HG03196 (cell line): ENCODE data around the gene CLEC2B.

ENCODE experiments used
- ATAC-seq: cut with Tn5 transposase; IDR thresholded peaks from one replicate; pipeline ENCODE4 v1.9.1; 2021; ENCODE audit not compliant: unreplicated experiment

CLEC2B gene

DNA sequence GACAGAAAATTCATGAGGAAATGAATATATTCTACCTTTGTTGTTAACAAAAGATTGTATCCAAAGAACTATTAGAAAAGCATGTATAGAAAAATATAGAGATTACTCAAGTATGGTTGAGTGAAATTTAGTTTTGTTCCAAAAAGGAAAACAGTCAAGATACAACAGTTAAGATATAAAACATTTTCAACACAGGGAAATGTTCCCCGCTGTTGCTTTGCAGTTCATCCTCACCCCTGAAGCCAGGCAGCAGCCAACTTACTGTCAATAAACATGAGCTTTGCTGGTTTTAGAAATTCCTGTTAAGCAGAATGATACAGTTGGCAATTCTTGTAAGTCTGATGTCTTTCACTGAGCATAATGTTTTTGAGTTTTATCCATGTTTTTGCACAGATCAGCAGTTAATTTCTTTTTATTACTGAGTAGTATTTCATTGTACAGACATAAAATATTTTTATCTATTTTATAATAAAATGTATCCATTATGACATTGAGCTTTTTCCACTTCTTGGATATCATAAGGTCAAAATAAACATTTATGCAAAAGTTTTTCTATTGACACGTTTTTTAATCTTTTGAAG lies 1.2 kb upstream of the CLEC2B start:
- ATAC-seq: no peak

DNA sequence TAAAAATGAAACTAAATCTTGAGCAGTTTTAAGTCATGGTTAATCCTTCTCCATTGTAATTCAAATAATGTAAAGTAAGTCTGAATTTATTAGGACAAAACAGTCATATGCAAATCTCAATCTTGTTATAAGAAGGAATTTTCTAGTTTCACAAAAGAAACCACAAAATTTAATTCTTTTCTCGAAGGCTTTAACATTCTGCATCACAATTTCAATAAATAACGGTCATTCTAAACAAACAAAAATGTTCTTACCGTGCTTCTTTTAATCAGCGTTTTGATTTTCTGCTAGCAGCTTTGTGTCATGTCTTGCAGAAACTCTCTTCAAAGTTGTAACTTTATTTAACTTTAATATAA lies 225 bp downstream of the CLEC2B start:
- ATAC-seq: no peak

DNA sequence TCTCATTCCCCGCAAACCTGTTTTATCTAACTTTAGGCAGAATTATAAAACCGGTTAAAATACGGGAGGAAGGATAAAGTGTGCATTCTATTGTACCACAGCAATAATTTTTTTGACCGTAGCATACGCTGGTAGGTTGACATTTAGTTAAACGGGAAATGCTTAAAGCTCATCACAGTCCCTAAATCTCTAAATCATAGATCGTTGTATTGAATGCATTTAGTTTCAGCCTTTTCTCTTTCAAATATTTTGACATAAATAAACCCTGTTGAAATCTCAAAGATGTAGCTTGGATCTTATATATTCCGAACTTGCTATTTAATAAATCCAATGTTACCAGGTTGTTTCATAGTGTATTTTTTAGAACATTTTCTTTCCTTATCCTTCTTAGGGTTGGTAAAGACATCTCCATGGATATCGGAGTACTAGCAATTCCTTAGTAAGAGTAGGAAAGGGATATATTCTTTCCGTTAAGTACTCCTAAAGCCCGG lies 798 bp downstream of the CLEC2B start:
- no peak for ATAC-seq

DNA sequence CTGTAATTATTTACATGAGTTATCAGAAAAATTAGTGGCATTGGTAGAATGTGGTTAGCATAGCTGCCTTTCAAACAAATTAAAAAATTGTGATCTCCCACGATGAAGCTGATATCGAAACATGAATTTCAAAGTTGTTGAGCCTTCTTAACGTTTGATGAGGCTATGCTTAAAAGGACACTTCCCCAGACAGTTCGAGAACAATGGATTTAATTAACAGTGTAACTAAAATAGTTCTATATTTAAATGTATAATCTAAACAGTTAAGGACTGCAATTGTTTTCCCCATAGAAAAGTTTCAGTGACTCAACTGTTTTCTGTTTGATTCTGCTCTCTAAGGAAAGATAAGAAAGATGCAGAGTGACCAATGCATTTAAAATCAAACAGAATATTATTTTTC lies 1.6 kb downstream of the CLEC2B start:
- no peak for ATAC-seq

DNA sequence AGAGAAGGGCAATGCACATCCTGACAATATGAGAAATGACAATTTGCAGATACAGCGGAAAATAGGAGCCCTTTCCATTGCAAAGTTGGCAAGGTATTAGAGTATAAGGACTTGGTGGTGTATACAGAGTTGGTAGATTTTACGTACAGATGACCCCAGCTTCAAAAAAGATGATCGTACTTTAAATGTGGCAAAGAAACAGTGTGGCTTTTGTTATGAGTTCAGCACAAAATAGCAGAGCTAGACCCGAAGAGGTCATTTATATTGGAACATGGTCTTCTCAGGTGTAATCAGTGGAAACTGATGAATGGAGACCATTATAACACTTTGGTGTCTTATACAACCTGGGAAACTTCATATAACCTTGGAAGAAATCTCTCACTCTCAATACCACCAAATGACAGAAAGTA lies 2.3 kb downstream of the CLEC2B start:
- ATAC-seq: no peak

DNA sequence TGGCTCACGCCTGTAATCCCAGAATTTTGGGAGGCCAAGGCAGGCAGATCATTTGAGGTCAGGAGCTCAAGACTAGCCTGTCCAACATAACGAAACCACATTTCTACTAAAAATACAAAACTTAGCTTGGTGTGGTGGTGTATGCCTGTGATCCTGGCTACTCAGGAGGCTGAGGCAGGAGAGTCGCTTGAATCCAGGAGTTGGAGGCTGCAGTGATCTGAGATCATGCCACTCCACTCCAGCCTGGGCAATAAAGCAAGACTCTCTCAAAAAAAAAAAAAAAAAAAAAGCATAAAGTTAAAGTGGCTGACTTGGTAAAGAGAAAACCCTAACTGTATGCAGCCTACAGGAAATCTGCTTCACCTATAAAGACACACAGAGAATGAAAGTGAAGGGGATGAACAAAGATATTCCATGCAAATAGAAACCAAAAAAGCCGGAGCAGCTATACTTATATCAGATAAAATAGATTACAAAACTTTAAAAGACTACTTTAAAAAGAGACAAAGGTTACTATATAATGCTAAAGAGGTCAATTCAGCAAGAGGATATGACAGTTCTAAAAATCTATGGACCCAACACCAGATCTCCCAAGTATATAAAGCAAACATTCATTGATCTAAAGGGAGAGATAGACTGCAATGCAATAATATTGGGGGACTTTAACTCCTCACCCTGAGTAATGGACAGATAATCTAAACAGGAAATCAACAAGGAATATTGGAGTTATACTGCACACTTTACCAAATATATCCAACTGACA lies 4.1 kb downstream of the CLEC2B start:
- no peak for ATAC-seq

DNA sequence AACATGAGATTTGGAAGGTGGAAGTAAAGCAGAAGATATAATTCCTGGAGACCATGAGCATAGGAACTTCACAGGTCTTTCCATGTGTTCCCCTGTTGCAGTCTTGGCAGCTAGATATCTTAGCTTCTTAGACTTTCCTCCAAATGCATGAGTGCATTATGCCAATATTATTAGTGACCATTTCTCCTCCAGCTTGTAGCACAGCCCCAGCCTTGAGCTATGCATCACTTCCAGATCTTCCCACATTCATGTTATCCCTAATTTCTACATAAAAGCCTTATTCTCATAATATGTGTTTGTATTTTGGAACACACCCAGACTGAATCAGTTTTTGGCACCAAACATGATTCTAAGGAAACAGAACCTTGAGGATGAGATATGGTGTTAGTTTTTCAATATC lies 11.0 kb downstream of the CLEC2B start:
- no peak for ATAC-seq

DNA sequence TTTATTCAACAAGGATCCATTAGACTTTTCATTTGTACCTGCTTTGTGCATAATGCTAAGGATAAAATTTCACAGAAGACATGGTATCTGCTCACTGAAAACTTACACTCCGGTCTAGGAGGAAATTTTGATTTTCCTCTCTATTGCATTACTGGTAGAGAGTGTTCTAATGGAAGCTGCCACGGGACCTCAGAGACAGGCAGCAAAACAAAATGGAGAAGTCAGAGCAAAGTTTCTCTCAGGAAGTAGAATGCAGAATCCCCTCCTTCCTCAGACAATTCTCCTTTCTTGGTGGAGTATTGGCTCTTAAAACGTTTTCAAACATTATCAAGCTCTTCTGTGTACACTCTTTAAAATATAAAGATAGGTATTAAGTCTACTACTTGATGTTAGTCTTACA lies 12.3 kb downstream of the CLEC2B start:
- no peak for ATAC-seq

DNA sequence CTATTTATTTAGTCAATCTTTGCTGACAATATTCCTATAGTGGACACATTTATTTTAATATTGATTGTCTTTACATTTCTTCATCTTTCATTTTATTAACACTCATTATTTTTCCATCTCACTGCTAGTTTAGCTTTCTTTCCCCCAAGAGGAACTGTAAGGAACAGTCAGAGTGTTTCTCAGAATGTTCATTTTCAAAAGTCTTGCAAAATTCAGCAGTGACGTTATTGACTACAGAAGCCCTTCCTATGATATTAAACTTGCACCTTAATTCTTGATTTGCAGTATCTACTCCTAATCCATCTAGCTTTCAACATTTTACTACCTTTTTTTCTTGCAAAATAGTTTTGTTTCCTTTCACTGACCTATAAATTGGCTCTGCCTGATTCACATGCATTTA lies 13.0 kb downstream of the CLEC2B start:
- no peak for ATAC-seq

DNA sequence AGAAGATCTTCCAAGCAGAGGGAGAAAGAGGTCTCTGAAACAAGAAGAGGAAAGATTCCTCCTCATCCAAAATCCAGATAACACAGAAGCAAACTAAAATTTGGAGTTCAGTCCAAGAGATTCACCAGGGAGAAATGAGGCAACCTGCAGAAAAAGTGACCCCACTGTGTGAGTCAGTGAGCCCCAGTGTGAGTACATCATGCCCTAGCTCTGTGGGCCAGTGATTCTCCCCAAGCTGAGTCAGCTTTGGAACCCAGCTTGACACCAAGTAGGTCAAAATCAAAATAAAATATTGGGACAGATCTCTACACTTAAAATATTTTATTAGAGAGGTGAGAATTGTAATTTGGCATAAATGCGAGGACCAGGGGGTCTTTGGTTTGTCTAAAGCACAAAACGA lies 17.2 kb downstream of the CLEC2B start:
- ATAC-seq: no peak

DNA sequence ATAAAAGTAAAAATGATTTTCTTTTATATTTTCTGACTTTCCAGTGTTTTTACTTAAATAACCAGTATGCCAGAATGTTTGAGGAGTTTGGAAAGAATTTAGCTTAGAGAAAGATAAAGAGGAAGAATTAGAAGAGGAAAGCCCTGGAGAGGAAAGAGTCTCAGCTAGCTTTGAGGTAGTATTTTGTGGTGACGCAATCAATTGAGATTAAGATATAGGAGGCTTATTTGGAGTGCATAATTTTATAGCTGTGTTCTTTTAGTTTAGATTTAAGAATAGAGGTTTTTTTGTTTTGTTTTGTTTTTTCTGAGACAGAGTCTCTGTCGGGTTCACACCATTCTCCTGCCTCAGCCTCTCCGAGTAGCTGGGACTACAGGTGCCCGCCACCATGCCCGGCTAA lies 18.1 kb downstream of the CLEC2B start:
- ATAC-seq: no peak

DNA sequence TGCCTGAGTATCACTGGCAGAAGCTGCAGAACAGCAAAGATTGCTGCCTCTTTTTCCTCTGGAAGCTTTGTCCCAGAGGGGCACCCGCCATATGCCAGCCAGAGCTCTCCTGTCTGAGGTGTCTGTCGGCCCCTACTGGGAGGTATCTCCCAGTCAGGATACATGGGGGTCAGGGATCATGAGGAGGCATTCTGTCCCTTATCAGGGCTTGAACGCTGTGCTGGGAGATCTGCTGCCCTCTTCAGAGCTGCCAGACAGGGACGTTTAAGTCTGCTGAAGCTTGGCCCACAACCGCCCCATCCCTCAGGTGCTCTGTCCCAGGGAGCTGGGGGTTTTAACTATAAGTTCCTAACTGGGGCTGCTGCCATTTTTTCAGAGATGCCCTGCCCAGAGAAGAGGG lies 20.3 kb downstream of the CLEC2B start:
- ATAC-seq: no peak

DNA sequence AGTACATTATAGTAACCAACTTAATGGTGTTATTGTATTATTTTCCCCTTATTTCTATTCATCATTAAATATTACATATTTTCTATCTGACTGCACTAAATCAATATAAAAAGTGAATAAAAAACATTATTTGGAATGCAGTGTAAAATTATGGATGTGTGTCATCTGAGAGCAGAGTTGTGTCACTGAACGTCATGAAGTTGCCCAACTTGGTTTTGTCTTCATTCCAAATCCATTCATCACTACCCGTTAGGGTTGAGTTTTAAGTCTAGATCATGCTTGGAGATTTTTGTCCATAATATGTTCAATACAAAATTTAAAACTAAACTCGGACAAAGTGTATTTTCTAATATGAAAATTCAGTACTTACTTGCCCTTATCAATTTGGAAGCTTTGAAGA lies 25.7 kb downstream of the CLEC2B start:
- no peak for ATAC-seq

DNA sequence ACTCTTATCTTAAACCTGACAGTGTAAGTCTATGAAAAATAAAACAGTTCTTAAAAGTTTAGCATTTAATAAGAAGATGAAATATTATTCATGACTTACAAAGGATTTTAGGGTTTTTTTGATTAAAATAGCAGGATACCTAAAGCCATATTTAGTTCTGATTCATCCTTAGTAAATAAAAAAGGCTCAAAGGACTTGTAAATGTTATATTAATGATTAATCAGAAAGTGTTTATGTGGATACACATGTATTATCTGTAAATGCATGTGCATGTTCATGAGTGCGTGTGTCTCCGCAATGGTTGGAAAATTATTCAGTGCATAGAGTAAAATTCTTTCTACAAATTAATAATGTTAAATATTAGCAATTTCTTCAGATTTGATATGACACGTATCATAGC lies 37.4 kb downstream of the CLEC2B start:
- no peak for ATAC-seq

DNA sequence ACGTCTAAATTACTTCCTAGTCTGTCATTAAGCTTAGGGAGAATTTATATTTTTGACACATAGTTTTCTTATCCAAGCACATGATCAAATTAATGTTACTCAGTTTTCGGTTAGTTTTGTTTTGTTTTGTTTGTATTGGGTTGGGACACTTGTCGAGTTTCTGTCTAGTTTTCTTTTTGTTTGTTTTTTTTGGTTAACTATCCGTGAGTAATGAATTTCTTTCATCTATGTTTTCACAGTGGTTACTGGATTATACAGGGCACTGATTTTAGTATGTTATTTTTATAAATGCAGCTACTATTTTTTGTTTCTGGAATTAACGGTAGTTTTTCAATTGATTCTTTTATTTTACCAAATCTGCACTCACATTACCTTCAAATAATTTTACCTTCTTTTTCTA lies 39.2 kb downstream of the CLEC2B start:
- ATAC-seq: no peak

DNA sequence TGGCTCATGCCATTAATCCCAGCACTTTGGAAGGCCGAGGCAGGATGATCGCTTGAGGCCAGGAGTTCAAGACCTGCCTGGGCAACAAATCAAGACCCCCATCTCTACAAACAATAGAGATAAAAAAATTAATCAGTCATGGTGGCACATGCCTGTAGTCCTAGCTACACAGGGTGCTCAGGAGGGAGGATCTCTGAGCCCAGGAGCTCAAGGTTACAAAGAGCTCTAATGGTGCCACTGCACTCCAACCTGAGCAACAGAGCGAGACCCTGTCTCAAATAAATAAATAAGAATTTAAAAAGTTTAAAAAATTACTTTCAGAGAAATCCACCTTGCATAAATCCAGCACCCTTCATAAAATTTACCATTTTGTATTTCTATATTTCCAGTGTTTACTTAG lies 39.7 kb downstream of the CLEC2B start:
- no peak for ATAC-seq

DNA sequence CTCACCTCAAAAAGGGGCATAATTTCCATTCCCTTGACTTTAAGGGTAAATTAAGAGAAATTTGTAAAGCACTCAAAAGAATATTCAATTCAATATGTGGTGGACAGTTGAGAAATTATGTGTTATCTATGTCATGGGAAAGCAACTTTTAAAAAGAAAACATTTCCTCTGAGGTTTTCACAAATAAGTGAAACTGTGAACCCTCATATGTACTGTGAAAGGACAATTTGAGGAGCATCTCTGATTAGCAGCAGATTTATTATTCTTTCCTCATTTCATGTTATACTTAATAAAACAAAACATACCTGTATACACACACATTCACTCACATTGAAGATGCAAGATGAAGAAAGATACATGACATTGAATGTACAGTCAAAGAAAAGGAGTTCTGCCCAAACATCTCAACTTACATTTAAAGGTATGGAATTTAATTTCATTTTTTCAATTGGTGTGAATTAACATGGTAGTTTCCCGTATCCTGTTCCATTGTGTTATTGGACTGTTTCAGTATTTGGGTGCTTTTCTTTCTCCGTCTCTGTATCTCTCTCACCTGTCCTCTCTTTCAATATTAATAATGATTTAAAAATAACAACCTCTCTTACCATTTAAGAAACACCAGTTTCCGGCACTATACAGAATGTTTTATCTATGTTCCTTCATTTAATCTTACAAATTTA lies 41.8 kb downstream of the CLEC2B start, which contains the start of gene KLRF1:
KLRF1 (plus strand) TSS at position 273 of the 680 bp plus-strand sequence; CDS start at position 337, 64 bp downstream.
- no peak for ATAC-seq

DNA sequence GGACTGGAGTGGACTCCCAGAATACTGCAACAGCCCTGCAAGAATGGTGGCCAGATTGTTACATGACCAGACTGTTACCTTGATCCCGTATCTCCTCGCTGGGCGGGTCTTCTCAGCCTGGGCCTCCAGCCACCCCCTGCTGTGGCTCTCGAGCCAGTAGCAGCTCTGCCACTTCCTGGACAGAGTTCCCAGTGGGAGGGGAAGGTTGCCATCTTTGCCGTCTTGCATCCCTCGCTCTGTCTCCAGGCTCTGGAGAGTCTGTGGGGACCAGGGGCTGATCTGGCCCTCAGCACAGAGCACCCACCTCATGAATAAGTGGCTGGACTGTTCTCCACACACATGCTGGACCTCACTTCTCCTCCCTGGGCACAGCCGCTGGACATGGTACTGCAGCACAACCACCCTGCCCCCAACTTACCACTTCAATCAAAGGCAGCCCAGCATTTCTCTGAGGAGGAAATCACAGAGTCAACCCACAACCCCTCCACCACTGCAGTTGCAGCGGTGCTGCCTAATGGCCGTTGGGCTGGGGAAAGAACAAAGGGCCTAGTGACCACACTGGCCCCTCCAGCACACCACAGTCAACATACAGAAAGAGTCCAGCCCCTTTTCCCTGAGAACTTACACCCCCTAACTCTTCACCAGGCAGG lies 48.7 kb downstream of the CLEC2B start:
- no peak for ATAC-seq

DNA sequence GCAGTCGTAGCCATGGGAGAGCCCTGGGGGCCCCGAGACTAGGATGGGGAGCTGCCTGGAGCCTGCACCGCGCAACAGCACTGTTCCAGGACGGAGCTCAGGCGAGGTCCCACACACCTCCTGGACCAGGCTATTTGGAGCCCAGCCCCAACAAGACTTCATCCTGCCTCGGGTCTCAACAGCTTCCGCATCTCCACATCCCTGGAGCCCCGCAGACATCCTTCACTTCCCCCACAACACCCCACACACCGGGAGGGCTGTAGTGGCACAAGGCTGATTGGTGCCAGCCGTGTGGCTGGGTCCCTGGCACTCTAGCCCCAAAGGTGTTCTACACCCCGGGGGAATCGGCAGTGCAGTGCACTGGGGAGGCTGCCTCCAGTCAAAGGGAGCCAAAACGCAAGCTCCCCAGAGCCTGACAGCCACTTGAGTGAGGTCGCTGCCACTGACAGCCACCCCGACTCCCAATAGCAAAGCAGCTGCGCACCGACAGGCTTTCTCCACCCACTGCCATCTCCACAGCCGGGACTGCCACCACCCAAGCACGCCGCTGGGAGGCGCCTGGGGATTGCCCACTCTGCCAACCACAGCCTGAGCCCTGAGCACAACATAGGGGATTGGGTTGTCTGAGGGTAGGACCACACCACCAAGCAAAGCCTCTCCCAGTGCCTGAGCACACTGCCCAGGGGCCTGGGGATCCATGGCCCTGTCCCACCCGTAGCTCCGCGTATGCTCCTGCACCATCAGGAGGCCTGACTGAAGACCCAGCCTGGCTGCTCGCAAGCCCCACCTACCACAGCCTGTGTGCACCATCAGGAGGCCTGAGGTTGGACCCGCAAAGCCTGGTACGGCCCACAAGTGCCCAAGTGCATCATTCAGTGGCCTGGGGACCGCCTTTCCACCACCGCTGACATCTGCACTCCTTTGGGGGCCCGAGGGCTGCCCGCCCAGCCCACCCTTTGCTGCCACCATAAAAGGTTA lies 55.0 kb downstream of the CLEC2B start:
- peak; percentile 80 for ATAC-seq

DNA sequence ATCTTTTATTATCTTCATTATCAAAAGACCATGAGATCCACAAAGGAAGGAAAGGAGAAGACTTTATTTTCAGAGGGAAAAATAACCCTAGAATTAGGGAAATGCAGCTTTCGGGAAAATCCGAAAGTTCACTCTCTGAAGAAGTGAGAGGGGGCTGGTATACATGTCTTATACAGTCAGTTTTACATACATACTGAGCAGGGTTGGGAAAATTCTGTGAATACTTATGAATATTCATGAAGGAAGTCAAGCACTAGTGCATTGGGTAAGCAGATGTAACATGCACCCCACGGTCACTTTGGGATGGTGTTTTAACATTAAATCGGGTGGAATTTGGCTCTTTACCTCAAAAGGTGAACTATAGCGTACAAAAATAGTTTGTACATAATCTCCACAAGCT lies 57.5 kb downstream of the CLEC2B start:
- no peak for ATAC-seq

DNA sequence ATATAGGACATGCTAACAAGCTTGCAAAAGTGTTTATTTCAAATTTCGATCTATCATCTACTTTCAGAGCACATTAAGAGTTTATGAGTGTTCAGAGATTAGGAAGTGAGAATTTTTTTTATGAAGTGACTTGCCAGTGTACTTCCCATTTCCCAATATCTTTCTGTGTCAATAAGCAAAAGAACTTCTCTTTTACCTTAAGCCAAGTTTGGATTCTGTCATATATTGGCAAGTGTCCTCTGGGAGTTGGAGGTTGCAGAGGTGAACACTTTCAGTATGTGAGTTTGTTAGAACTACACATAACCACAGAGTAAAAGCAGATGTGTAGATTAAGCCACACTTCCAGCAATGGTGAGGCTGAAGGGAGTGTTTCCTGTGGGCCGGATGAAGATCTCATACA lies 58.5 kb downstream of the CLEC2B start:
- ATAC-seq: no peak
